SK-N-SH (cell line): ENCODE data around the gene BORCS5. TPM values are rescaled to one million over a fixed set of nuclear protein-coding genes. Genes with fewer than 3 reads are reported as not detected.
A peak's percentile ranks its signal among the peaks of the same experiment; 100 is the strongest.

Experiments
- CTCF ChIA-PET: fragments of 300-600, 350-600 bp; formaldehyde crosslinking; extraction: SDS; loops from one replicate; lab custom pipeline; 2021; lab: Yijun Ruan, JAX
- POLR2A ChIA-PET: fragments of 350-600 bp; sonication (Branson Sonifier 250); formaldehyde crosslinking; extraction: SDS; loops from one replicate; lab custom pipeline; 2020; ENCODE audit warnings: antibody characterized with exemption, inconsistent platforms; lab: Yijun Ruan, JAX
- DNase-seq: peaks from one replicate; pipeline ENCODE4 v3.0.0; 2012
- H2AFZ ChIP-seq: fragments of 200-600 bp; sonication (generic); 2 replicates; pipeline ENCODE4 v1.8.1; 2016; ENCODE audit warnings: antibody characterized with exemption, mild to moderate bottlenecking, low read depth
- H3F3A ChIP-seq: fragments of 200-600 bp; sonication (generic); replicated peaks from 2 replicates; pipeline ENCODE3; 2016; ENCODE audit warnings: antibody characterized with exemption, mild to moderate bottlenecking; ENCODE audit not compliant: insufficient read depth
- H3K27ac ChIP-seq, 2 experiments: fragments of 200-500 bp in 1 of 2; fragments of 200-600 bp in 1 of 2; sonication (Bioruptor generic) in 1 of 2; sonication (generic), shearing (Covaris generic) in 1 of 2; 2 replicates each; pipeline versions ENCODE4 v1.5.1 to v1.6.1; 2014 to 2016; ENCODE audit warnings: low read depth in 2 of 2, inconsistent platforms in 1 of 2, low read length in 1 of 2, mild to moderate bottlenecking in 1 of 2, mixed read lengths in 1 of 2
- H3K27me3 ChIP-seq: fragments of 200-600 bp; sonication (generic), shearing (Covaris generic); 2 replicates; pipeline ENCODE4 v1.6.1; 2016; ENCODE audit warnings: mixed run types; ENCODE audit not compliant: insufficient read depth
- H3K36me3 ChIP-seq, 2 experiments: fragments of 200-500 bp in 1 of 2; fragments of 200-600 bp in 1 of 2; sonication (Bioruptor generic) in 1 of 2; sonication (generic) in 1 of 2; replicated peaks in 1 of 2; 2 replicates each; pipeline versions ENCODE3 to v1.5.1; 2014 to 2016; ENCODE audit warnings: low read length in 1 of 2, mild to moderate bottlenecking in 1 of 2; ENCODE audit not compliant: insufficient read depth in 2 of 2, control insufficient read depth in 1 of 2
- H3K4me1 ChIP-seq, 2 experiments: fragments of 200-500 bp in 1 of 2; fragments of 200-600 bp in 1 of 2; sonication (Bioruptor generic) in 1 of 2; sonication (generic), shearing (Covaris generic) in 1 of 2; 2 replicates each; pipeline versions ENCODE4 v1.5.1 to v1.6.1; 2014 to 2016; ENCODE audit warnings: low read depth in 1 of 2, low read length in 1 of 2, mixed run types in 1 of 2; ENCODE audit not compliant: insufficient read depth in 2 of 2, control insufficient read depth in 1 of 2
- H3K4me2 ChIP-seq: fragments of 200-600 bp; sonication (generic), shearing (Covaris generic); 2 replicates; pipeline ENCODE4 v1.6.1; 2017; ENCODE audit warnings: mixed run types
- H3K4me3 ChIP-seq, 2 experiments: fragments of 200-500 bp in 1 of 2; fragments of 200-600 bp in 1 of 2; sonication (Bioruptor generic) in 1 of 2; sonication (generic), shearing (Covaris generic) in 1 of 2; 2 replicates each; pipeline versions ENCODE4 v1.5.1 to v1.8.1; 2014 to 2016; ENCODE audit warnings: low read depth in 2 of 2, inconsistent platforms in 1 of 2, low read length in 1 of 2, mild to moderate bottlenecking in 1 of 2, mixed read lengths in 1 of 2, moderate library complexity in 1 of 2
- H3K79me2 ChIP-seq: fragments of 200-600 bp; sonication (generic); 2 replicates; pipeline ENCODE4 v1.8.1; 2017; ENCODE audit warnings: mild to moderate bottlenecking; ENCODE audit not compliant: insufficient read depth
- H3K9ac ChIP-seq: fragments of 200-600 bp; sonication (generic); 2 replicates; pipeline ENCODE4 v1.6.1; 2017; ENCODE audit warnings: mixed run types
- H3K9me2 ChIP-seq: fragments of 200-600 bp; sonication (generic); 2 replicates; pipeline ENCODE4 v1.6.1; 2017; ENCODE audit warnings: mixed run types
- H3K9me3 ChIP-seq: fragments of 200-600 bp; sonication (generic); 2 replicates; pipeline ENCODE4 v1.6.1; 2017; ENCODE audit warnings: mixed run types, mild to moderate bottlenecking, moderate library complexity
- H4K20me1 ChIP-seq: fragments of 200-600 bp; sonication (generic); 2 replicates; pipeline ENCODE4 v1.6.1; 2017; ENCODE audit warnings: mild to moderate bottlenecking, mixed run types; ENCODE audit not compliant: insufficient read depth
- CTCF ChIP-seq: fragments of 200-600 bp; sonication (generic); IDR thresholded peaks from 2 replicates; pipeline ENCODE4 v1.6.1; 2017; ENCODE audit warnings: antibody characterized with exemption, mild to moderate bottlenecking, moderate library complexity
- GATA2 ChIP-seq: sonication (generic); formaldehyde crosslinking; IDR thresholded peaks from 2 replicates; pipeline ENCODE4 v1.5.0; 2020; ENCODE audit warnings: mild to moderate bottlenecking, missing genetic modification reagents
- JUND ChIP-seq: IDR thresholded peaks from 2 replicates; pipeline ENCODE4 v1.4.0; 2012
- MAX ChIP-seq: IDR thresholded peaks from 2 replicates; pipeline ENCODE4 v1.4.0; 2012; ENCODE audit warnings: low read depth
- MEF2A ChIP-seq: IDR thresholded peaks from 2 replicates; pipeline ENCODE4 v1.4.0; 2012; ENCODE audit warnings: low read depth, borderline replicate concordance
- MXI1 ChIP-seq: IDR thresholded peaks from 2 replicates; pipeline ENCODE4 v1.6.1; 2012; ENCODE audit warnings: mild to moderate bottlenecking, low read depth, low read length, improper control_type of control experiment
- REST ChIP-seq: IDR thresholded peaks from 2 replicates; pipeline ENCODE4 v1.6.1; 2012; ENCODE audit warnings: mild to moderate bottlenecking, low read depth, low read length, moderate library complexity
- RXRA ChIP-seq: IDR thresholded peaks from 2 replicates; pipeline ENCODE4 v1.4.0; 2012; ENCODE audit warnings: low read depth, mild to moderate bottlenecking, borderline replicate concordance
- SIN3A ChIP-seq: IDR thresholded peaks from 2 replicates; pipeline ENCODE4 v1.6.1; 2012; ENCODE audit warnings: low read depth, mild to moderate bottlenecking, low read length, moderate library complexity, borderline replicate concordance
- WGBS: methylation state at CpG from one replicate; pipeline ENCODE4 v1.1.6; 2017; ENCODE audit warnings: low lambda C conversion rate; 5-methylcytosine and 5-hydroxymethylcytosine counted together
- polyA plus RNA-seq, 3 experiments: library from polyadenylated mRNA; depleted of rRNA; stranded (reverse); fragments of >200 nt; gene quantifications; 2 replicates each; pipeline ENCODE4 v1.2.3, GENCODE V29; 2012

The BORCS5 gene
- polyA plus RNA-seq, 1 of the 3 experiments (the other 2 are of a cell fraction), result 16.3 TPM

- TF ChIP-seq GATA2 (CRISPR knock-in tag), result no peak
- TF ChIP-seq REST, result no peak
- TF ChIP-seq MAX, result no peak
- no peak for TF ChIP-seq RXRA
- TF ChIP-seq CTCF, result no peak
- TF ChIP-seq SIN3A, result no peak
- no peak for TF ChIP-seq MEF2A
- CTCF ChIA-PET, result interaction anchor here (1.4 to 3.7 kb wide), 2 partner anchors 11 to 291 kb away, joined by 6 to 21 read pairs; no protein-coding TSS in a partner anchor
Measured at GRCh38 chr12:12364787-12365445, 8.0 kb downstream of the BORCS5 start.

DNA sequence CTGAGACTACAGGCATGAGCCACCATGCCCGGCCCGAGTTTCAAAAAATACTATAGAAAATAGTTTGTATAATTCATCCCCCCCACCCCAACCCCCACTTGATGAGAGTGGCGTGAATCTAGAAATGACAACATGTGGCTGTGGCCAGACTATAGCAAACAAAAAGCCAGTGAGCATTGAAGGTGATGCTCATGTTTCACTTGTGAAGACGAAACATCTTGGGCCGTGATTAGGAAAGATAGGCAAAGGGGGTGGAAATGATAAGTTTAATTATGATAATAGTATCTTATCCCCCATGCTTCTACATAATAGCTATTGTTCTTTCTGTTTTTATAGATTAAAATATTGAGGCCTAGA, 8.5 kb downstream of the BORCS5 start:
- CTCF ChIA-PET, result interaction anchor here (1.4 to 3.7 kb wide), 2 partner anchors 10 to 290 kb away, joined by 6 to 21 read pairs; no protein-coding TSS in a partner anchor
- no peaks in the 10 kb centered on the region for H3K9me3 ChIP-seq
- no peak overlapping the region for H3K9ac ChIP-seq
- no peak overlapping the region for H3K4me2 ChIP-seq
- DNase-seq, result no peak
- H3K27ac ChIP-seq, result no peak overlapping the region
- H2AFZ ChIP-seq, result no peak overlapping the region
- H3K36me3 ChIP-seq, result peaks cover 0 to 15% of the 10 kb centered on the region in 2 experiments
- H3K9me2 ChIP-seq, result no peaks in the 10 kb centered on the region
- no peak overlapping the region for H3K4me3 ChIP-seq
- TF ChIP-seq MXI1 (0 out of 2 replicates have a peak, but pooled peaks have one; percentile 7), JUND (no peak)
- TF ChIP-seq, all 33 proteins: peak for 1
- Histone ChIP-seq H3K4me1 (peaks cover 4 to 9% of the 10 kb centered on the region in 2 experiments; a peak in 1 of 4 replicates), H4K20me1 (no peaks in the 10 kb centered on the region), H3K79me2 (no peaks in the 10 kb centered on the region), H3K27me3 (no peaks in the 10 kb centered on the region), H3F3A (no peaks in the 10 kb centered on the region)
- 97% methylated on average over 5 of the region's 5 CpGs for WGBS
- POLR2A ChIA-PET, result interaction anchor here (1.0 kb wide), 1 partner anchor 15 kb away, joined by 3 read pairs; the partner anchor contains the start of gene MANSC1

More at GRCh38 chr12:12364787-12365445, 8.0 kb downstream of the BORCS5 start:
- Histone ChIP-seq H3K79me2 (peaks cover 3% of the 10 kb centered on the region), H3K27me3 (no peaks in the 10 kb centered on the region), H4K20me1 (no peaks in the 10 kb centered on the region), H3K4me3 (no peak overlapping the region), H3K4me1 (peaks cover 4 to 9% of the 10 kb centered on the region in 2 experiments; a peak in 1 of 4 replicates), H3K9me2 (no peaks in the 10 kb centered on the region), H3F3A (no peaks in the 10 kb centered on the region), H3K36me3 (peaks cover 0 to 10% of the 10 kb centered on the region in 2 experiments), H2AFZ (no peak overlapping the region), H3K4me2 (no peak overlapping the region), H3K9ac (no peak overlapping the region), H3K27ac (no peak overlapping the region), H3K9me3 (no peaks in the 10 kb centered on the region)
- 84% methylated on average over 4 of the region's 4 CpGs for WGBS
- DNase-seq, result no peak
- POLR2A ChIA-PET, result interaction anchor here (1.0 kb wide), 1 partner anchor 15 kb away, joined by 3 read pairs; the partner anchor contains the start of gene MANSC1
